Effector memory CD8-positive, alpha-beta T cell (primary cell): ENCODE data around the gene WDR76.

Experiments
- ATAC-seq: fragments of 150-1000 bp; cut with Tn5 transposase; replicated peaks from 2 replicates; pipeline ENCODE4 v1.10.0; 2021; ENCODE audit warnings: mild to moderate bottlenecking, moderate library complexity
- DNase-seq, 3 experiments: peaks; one replicate each; pipeline ENCODE4 v3.0.0; 2021
- H3K27ac Mint-ChIP-seq, 2 donors: one replicate each; pipeline ENCODE4 v1.8.0; 2022; ENCODE audit warnings: mild to moderate bottlenecking in 2 of 2, mixed read lengths in 2 of 2, moderate library complexity in 2 of 2
- H3K27me3 Mint-ChIP-seq, 2 donors: one replicate each; pipeline ENCODE4 v1.8.0; 2022; ENCODE audit warnings: mixed read lengths in 2 of 2
- H3K36me3 Mint-ChIP-seq: one replicate; pipeline ENCODE4 v1.8.0; 2022; ENCODE audit warnings: mild to moderate bottlenecking, moderate library complexity, mixed read lengths; ENCODE audit not compliant: insufficient read depth
- H3K4me1 Mint-ChIP-seq, 2 donors: one replicate each; pipeline ENCODE4 v1.8.0; 2022; ENCODE audit warnings: low read depth in 2 of 2, mixed read lengths in 2 of 2
- H3K4me3 Mint-ChIP-seq, 2 donors: one replicate each; pipeline ENCODE4 v1.8.0; 2022; ENCODE audit warnings: mild to moderate bottlenecking in 2 of 2, mixed read lengths in 2 of 2, moderate library complexity in 2 of 2
- H3K9me3 Mint-ChIP-seq, 2 donors: one replicate each; pipeline ENCODE4 v1.8.0; 2022; ENCODE audit warnings: mixed read lengths in 2 of 2

Gene WDR76

DNA sequence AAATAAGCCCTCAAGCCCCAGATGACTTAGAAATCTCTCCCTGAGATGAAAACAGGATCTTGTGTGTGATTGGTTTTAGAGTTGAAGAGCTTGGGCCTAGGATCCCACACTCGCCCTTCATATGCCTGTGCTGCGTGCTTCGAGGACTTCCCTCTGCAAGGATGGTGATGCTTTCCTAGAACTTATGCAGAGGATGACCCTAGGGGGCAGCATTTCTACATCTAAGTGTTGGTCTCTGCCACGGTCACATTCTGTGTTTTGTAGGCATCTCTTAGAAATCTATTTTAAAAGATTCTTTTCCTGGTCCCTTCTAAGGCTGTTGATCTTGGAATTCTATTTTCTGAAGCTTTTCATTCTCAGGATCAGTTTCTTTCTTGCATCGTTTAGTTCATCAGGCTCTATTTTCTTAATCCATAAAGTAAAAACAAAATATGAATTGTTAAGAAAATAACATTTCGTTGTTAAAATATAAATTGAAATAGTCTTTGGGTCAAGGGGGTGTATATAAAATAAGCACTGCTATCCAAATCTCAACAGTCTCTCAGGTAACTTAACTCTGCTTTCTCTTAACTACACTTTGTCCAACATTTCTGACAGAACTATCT, 45.7 kb downstream of the WDR76 start:
- H3K27ac Mint-ChIP-seq: no peak overlapping the region
- H3K4me1 Mint-ChIP-seq: no peaks in the 10 kb centered on the region
- H3K4me3 Mint-ChIP-seq: no peak overlapping the region
- peaks cover 7% of the 10 kb centered on the region for H3K36me3 Mint-ChIP-seq
- H3K9me3 Mint-ChIP-seq: no peaks in the 10 kb centered on the region
- no peaks in the 10 kb centered on the region for H3K27me3 Mint-ChIP-seq
- ATAC-seq (no peak), DNase-seq (no peak)

DNA sequence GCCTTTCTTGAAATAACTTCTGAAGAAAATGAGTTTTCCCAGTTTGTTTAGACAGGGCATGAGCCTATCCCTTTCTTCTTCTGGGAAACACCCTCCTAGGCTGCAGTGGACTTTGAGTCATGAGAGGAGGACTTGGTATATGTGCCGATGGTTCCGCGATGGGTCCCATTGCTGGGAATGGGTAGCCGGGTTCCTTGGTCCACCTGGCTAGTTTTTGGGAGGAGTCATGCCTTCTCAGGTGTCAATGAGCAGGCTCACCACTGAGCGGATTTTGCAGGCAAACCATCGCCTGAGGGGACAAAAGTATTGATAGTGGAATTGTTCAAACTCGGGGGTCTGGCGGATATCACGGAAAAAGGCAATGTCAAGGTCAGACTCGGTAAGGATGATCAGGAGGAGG, 46.8 kb downstream of the WDR76 start:
- Mint-ChIP-seq H3K4me3 (no peak overlapping the region), H3K9me3 (no peaks in the 10 kb centered on the region), H3K4me1 (no peaks in the 10 kb centered on the region), H3K36me3 (peaks cover 2% of the 10 kb centered on the region), H3K27me3 (no peaks in the 10 kb centered on the region), H3K27ac (no peak overlapping the region)
- ATAC-seq (no peak), DNase-seq (no peak)

DNA sequence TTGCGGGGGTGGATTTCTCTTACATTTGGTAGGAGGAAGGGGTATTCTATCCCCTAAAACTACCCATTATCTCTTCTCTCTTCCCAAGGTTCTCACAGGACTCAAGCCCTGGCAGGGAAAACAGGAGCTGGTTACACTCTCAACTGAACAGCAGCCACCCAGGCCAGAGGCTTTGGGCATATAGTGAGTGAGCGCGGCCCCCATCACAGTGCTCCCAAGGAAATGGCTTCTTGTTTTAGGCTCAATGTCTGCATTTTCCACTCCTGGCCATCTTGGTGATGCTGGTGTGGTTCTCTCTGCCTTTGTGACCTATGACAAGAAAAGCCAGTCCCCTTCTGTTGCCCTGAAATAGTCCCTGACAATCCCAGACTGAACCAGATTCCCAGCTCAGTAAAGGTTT, 50.1 kb downstream of the WDR76 start:
- Mint-ChIP-seq H3K36me3 (no peaks in the 10 kb centered on the region), H3K4me1 (no peaks in the 10 kb centered on the region), H3K27me3 (no peaks in the 10 kb centered on the region), H3K27ac (peak overlapping the region in 1 of 2 donors; percentile 24), H3K4me3 (no peak overlapping the region), H3K9me3 (no peaks in the 10 kb centered on the region)
- DNase-seq (no peak), ATAC-seq (no peak)

DNA sequence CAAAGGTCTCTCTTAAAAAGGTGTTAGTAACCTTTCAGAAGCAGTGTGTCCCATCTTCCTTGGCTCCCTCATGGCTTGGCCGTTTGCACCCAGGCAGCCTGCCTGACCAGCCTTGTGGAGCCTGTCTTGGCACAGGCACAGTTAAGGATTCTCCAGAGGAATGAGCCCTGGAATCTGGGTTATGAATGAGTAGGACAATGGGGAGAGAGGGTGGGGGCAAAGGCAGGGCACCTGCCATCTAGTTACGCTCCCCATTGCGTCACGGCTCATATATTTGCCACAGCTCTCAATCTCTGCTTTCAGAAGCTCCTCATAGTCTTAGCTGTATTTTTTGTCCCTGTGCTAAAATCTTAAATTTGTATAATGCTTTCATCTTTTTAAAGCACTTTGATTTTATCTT, 50.6 kb downstream of the WDR76 start:
- H3K4me3 Mint-ChIP-seq: no peak overlapping the region
- no peaks in the 10 kb centered on the region for H3K4me1 Mint-ChIP-seq
- no peak for DNase-seq
- H3K27me3 Mint-ChIP-seq: no peaks in the 10 kb centered on the region
- no peaks in the 10 kb centered on the region for H3K36me3 Mint-ChIP-seq
- ATAC-seq: no peak
- no peak overlapping the region for H3K27ac Mint-ChIP-seq
- no peaks in the 10 kb centered on the region for H3K9me3 Mint-ChIP-seq

DNA sequence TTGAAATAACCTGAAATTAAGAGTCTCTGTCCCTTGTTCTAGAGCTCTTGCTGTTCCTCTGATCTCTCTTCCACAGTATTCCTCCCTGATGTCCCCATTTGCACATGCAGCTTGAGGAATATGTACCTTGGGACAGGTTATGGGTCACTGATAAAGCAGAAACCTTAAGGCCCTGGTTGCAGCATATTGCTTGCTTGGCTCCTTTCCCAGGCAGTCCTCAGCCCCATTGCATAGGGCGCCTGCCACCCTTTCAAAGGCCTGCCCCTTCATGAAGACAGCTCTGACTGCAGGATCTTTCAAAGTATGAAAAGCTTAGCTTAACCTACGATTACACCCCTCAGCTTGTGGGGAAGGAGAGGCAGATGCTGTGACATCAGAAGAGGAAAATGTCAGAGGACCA, 51.6 kb downstream of the WDR76 start:
- no peak for DNase-seq
- Mint-ChIP-seq H3K4me3 (no peak overlapping the region), H3K4me1 (no peaks in the 10 kb centered on the region), H3K27ac (no peak overlapping the region), H3K36me3 (no peaks in the 10 kb centered on the region), H3K9me3 (no peaks in the 10 kb centered on the region), H3K27me3 (no peaks in the 10 kb centered on the region)
- no peak for ATAC-seq

DNA sequence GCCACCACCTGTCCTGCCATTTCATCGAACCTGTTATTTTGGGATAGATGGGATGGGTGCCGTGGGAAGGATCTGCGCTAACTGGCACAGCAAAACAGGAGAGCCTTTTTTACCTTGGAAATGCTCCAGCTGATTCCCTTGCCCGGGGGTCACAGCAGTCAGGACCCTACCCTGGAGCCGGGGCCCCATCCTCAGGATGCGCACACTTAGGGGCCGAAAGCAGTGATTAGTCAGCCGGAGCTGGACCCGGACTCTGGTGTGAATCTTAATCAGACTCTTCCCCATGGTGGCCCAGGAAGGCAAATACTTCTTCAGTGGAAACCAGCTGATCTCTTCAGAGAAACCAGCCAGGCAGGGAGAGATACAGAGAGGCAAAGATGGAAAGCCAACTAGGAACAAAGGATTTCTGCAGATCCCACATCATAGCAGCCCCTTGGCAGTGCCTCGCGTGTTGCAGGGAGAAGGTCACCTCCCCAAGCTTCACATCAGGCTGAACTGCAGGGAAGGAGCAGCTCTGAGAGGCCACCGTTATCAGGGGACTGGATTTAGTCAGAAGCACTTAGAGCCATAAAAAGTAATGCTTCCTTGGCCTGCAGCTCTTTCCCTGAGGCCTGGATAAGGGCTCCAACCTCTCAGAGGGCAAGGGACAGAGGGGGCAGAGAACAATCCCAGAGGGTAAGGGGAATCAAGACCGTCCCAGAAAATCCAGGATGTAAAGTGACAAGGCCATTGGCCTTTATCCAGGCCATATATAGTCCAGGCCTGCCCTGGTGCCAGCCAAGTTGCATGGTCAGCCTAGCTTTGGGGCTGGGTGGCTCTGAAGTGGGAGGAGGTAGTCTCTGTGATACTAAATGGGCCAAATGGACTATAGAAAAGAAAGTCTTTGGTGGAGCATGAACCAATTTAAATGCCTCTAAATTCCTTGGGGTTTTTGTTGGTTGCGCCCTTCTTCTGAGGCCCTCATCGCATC, 52.9 kb downstream of the WDR76 start:
- no peak for ATAC-seq
- no peaks in the 10 kb centered on the region for H3K4me1 Mint-ChIP-seq
- no peak overlapping the region for H3K27ac Mint-ChIP-seq
- no peaks in the 10 kb centered on the region for H3K36me3 Mint-ChIP-seq
- no peaks in the 10 kb centered on the region for H3K9me3 Mint-ChIP-seq
- no peak for DNase-seq
- no peak overlapping the region for H3K4me3 Mint-ChIP-seq
- no peaks in the 10 kb centered on the region for H3K27me3 Mint-ChIP-seq

DNA sequence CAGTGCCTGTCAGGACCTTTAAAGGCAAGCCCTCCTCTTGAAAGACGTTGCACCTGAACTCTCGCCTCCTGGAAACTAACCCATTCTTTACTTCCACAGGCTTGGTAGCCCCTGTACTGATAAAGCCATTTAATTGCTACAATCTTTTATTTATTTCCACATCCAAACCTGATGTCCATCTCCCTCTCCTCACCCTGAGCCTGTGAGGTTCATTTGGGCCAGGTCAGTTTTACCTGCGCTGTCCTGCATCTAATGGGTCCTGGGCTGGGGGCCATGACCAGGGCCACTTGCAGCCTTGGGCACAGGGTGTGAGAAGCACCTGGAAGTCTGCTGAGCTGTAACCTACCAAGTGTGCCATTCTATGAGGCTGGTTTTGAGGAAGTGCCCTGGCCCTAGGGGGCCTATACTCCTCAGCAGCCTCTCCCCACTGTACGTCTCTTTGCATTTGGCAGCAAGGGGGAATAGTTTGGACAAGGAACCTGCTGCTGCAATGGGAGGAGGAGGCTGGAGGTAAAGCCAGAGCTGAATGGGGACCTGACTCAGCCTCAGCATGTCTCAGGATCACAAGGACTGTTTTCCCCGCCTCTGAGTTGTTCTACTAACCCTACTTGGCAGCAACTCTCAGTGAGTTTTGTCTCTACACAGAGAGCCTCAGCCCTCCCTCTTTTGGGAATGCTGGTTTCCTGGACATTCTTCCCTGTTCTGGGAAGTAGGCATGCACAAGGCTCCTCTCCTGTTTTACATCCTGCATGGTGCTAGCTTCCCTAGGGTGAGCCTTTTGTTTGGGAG, 53.8 kb downstream of the WDR76 start:
- Mint-ChIP-seq H3K4me3 (no peak overlapping the region), H3K27me3 (no peaks in the 10 kb centered on the region), H3K27ac (no peak overlapping the region), H3K9me3 (no peaks in the 10 kb centered on the region), H3K36me3 (no peaks in the 10 kb centered on the region), H3K4me1 (no peaks in the 10 kb centered on the region)
- ATAC-seq (no peak), DNase-seq (no peak)

DNA sequence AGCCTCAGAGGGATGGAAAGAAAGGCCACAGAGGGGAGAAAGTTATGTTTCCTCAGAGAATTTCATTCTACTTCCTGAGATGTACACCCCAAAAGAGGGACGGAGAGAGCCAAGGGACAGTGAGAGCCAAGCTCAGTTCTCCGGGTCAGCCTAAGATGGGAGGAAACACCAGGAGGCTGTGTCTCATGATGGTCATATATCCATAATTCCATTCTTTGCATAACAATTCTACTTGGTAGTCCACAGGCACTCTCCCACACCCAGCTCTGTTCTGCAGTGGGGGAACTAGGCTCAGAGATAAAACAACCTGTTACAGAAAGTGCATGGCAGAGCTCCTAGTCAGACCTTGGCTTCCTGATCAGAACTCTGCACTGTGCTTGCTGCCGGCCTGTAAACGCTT, 54.4 kb downstream of the WDR76 start:
- Mint-ChIP-seq H3K36me3 (no peaks in the 10 kb centered on the region), H3K27ac (no peak overlapping the region)
- no peak for ATAC-seq

DNA sequence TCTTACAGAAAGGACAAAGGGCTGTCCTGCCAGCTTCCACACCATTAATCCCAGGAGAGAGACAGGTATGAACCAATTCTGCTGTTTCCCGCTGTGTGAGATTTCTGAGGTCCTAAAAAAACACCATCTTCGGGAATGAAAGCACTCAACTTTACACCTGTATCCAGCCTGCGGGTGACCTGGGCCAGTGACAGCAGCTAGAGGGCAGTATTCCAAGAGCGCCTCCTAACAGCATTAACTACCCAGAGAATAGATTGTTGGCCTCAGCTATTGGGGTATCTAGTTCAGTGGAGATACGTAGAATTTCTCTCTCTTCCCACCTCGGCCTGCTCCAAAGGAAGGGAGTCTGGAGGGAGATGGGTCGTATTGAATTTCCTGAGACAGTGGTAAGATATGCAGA, 55.1 kb downstream of the WDR76 start:
- H3K9me3 Mint-ChIP-seq: no peaks in the 10 kb centered on the region
- H3K27ac Mint-ChIP-seq: no peak overlapping the region
- DNase-seq (no peak), ATAC-seq (no peak)
- H3K4me1 Mint-ChIP-seq: no peaks in the 10 kb centered on the region
- H3K36me3 Mint-ChIP-seq: no peaks in the 10 kb centered on the region
- no peaks in the 10 kb centered on the region for H3K27me3 Mint-ChIP-seq
- no peak overlapping the region for H3K4me3 Mint-ChIP-seq

More for the DNA sequence above, 54.4 kb downstream of the WDR76 start:
- H3K4me1 Mint-ChIP-seq: no peaks in the 10 kb centered on the region
- no peak for DNase-seq
- H3K27me3 Mint-ChIP-seq: no peaks in the 10 kb centered on the region
- H3K9me3 Mint-ChIP-seq: no peaks in the 10 kb centered on the region
- no peak overlapping the region for H3K4me3 Mint-ChIP-seq

DNA sequence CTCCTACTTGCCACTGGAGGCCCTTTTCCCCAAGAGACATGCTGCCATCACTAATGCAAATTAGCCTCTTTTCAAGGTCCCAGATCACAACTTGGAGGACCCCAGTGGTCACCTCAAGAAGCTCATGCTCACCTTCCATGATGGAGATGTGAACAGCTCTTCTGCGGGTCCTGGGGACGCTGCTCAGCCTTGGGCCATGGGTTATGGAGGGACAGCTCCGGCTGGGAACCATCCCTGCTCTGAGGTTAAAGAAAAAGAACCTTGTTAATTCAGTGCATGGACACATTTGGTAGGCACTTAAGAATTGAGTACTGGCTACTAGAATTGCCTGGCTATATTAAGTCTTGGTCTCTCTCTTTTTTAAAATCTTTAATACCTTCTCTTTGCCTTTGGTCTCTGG, 56.8 kb downstream of the WDR76 start:
- ATAC-seq: no peak
- no peak overlapping the region for H3K4me3 Mint-ChIP-seq
- no peaks in the 10 kb centered on the region for H3K9me3 Mint-ChIP-seq
- H3K27me3 Mint-ChIP-seq: no peaks in the 10 kb centered on the region
- H3K27ac Mint-ChIP-seq: no peak overlapping the region
- H3K36me3 Mint-ChIP-seq: no peaks in the 10 kb centered on the region
- DNase-seq: no peak
- no peaks in the 10 kb centered on the region for H3K4me1 Mint-ChIP-seq

DNA sequence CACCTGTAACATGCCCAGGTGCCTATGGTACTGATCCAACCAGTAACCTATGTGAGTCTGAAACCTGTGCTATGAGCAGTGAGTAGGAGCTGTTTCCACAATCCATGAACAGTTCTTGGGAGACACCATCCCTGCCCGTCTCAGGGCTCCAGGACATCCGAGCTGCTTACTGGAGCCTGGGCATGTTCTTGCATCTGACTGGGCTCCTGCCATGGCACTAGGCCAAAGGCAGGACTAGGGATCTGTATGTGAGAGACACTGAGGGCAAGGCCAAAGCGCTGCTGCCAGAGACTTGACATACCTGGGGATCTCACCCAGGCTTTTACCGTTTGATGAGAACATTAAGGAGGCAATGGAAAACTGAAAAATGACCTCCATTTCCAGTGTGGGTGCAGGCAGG, 59.8 kb downstream of the WDR76 start:
- Mint-ChIP-seq H3K4me1 (no peaks in the 10 kb centered on the region), H3K36me3 (no peaks in the 10 kb centered on the region), H3K4me3 (no peak overlapping the region), H3K27me3 (no peaks in the 10 kb centered on the region), H3K27ac (no peak overlapping the region), H3K9me3 (no peaks in the 10 kb centered on the region)
- ATAC-seq (no peak), DNase-seq (no peak)

DNA sequence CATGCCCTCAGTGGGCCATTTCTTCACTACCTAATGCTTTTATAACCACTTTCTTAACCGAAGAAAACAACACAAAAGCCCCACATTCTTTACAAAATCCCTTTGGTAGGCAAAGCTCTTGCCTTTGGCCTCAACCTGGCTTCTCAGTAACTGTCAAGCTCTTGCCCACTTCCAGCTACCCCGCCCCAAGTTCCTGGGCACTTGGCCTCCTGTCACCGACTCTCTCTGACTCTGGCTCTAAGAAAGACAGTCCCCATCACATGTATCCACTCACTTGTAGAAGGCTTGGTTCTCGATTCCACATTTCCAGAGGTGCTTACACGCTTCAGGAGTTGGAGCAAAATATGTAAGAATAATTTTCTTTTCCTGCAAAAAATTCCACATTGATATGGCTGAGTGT, 61.1 kb downstream of the WDR76 start:
- no peak overlapping the region for H3K4me3 Mint-ChIP-seq
- H3K9me3 Mint-ChIP-seq: no peaks in the 10 kb centered on the region
- H3K36me3 Mint-ChIP-seq: no peaks in the 10 kb centered on the region
- no peaks in the 10 kb centered on the region for H3K4me1 Mint-ChIP-seq
- DNase-seq (no peak), ATAC-seq (no peak)
- no peak overlapping the region for H3K27ac Mint-ChIP-seq
- H3K27me3 Mint-ChIP-seq: no peaks in the 10 kb centered on the region

DNA sequence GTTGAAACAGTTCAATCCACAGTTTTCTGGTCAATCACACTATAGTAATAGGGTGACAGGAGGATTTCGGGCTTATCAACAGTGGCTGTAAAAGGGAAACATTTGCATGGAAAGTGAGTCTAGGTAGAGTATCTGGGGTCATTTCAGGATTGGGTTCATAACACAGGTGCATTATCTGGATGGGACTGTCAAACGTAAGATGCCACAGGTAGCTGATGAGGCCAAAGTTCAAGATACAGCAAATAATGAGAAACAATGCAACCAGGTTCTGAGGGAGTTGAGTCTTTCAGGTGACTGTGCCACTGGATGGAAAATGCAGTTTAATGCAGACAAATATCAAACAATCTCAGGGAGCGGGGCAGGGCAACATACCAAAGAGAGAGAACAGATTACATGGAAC, 62.2 kb downstream of the WDR76 start:
- Mint-ChIP-seq H3K27ac (no peak overlapping the region), H3K4me1 (no peaks in the 10 kb centered on the region)

DNA sequence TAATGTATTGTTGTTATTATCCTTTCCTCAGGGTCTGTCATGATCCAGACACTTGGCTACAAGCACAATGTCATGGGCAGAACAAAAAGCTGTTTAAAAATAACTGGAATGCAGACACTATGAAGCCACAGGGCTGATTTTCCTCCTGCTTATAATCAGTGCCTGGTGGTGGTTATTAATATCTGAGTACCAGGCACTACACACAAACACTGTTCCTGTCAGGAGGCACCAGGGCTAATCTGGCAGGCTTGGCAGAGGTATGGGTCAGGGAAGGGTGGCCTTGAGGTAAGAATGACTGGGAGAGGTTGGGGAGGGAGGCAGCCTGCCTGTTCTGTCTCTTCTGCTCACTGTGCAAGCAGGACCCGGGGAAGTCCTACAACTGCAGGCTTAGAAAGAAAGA, 67.2 kb downstream of the WDR76 start:
- Mint-ChIP-seq H3K9me3 (no peaks in the 10 kb centered on the region), H3K36me3 (no peaks in the 10 kb centered on the region), H3K27me3 (no peaks in the 10 kb centered on the region), H3K4me1 (no peaks in the 10 kb centered on the region), H3K27ac (no peak overlapping the region), H3K4me3 (no peak overlapping the region)
- ATAC-seq (no peak), DNase-seq (no peak)

More for the DNA sequence above, 62.2 kb downstream of the WDR76 start:
- Mint-ChIP-seq H3K4me3 (no peak overlapping the region), H3K36me3 (no peaks in the 10 kb centered on the region), H3K9me3 (no peaks in the 10 kb centered on the region), H3K27me3 (no peaks in the 10 kb centered on the region)
- ATAC-seq: no peak
- no peak for DNase-seq
